Psoas muscle (tissue), 8 donors: ENCODE results near the gene WDR5. TPM values are rescaled to one million over a fixed set of nuclear protein-coding genes. Genes with fewer than 3 reads are reported as not detected.

Experiments
- ATAC-seq, 4 donors: fragments of 200-7000 bp; cut with Tn5 transposase; one replicate each; pipeline ENCODE4 v1.9.1; 2020; ENCODE audit warnings: moderate library complexity in 3 of 4, mild to moderate bottlenecking in 2 of 4
- DNase-seq, 2 donors: peaks; one replicate each; pipeline ENCODE4 v3.0.0-alpha.2; 2020
- H3K27ac ChIP-seq: fragments of 200-600 bp; one replicate; pipeline ENCODE4 v1.8.0; 2022
- H3K27me3 ChIP-seq, 3 donors: fragments of 200-600 bp in 1 of 3; one replicate each; pipeline versions ENCODE4 v1.6.1 to v1.8.0; 2013 to 2022; ENCODE audit warnings: low read length in 2 of 3, mild to moderate bottlenecking in 2 of 3, moderate library complexity in 1 of 3; ENCODE audit not compliant: insufficient read depth in 3 of 3
- H3K36me3 ChIP-seq, 2 donors: fragments of 200-600 bp in 1 of 2; one replicate each; pipeline versions ENCODE4 v1.6.1 to v1.8.0; 2013 to 2022; ENCODE audit warnings: low read depth in 1 of 2, mild to moderate bottlenecking in 1 of 2, moderate library complexity in 1 of 2; ENCODE audit not compliant: insufficient read depth in 1 of 2
- H3K4me1 ChIP-seq: fragments of 200-600 bp; one replicate; pipeline ENCODE4 v1.8.0; 2022
- H3K4me3 ChIP-seq: fragments of 200-600 bp; one replicate; pipeline ENCODE4 v1.8.0; 2022; ENCODE audit warnings: mild to moderate bottlenecking
- H3K9me3 ChIP-seq: fragments of 200-600 bp; one replicate; pipeline ENCODE4 v1.8.0; 2022
- WGBS, 3 donors: extraction: QIAGEN DNeasy Blood & Tissue Kit; methylation state at CpG; one replicate each; pipeline versions ENCODE4 v1.1.6 to v1.1.7; 2013; 5-methylcytosine and 5-hydroxymethylcytosine counted together
- intact Hi-C, 2 donors: fragments of 100-400 bp; cut with DNase I; formaldehyde crosslinking; loops; one replicate each; pipeline versions ENCODE4 v1.11.0 to v1.14.2; 2022
- polyA plus RNA-seq, 3 donors: library from polyadenylated mRNA; stranded (reverse); fragments of 200-250 nt; gene quantifications; one replicate each; pipeline ENCODE4 v1.2.3, GENCODE V29; 2013
- total RNA-seq, 4 donors: library from RNA; stranded (reverse); fragmentation: NEBNext Ultra II Directional in 2 of 4; extraction: Animal tissue kit (Norgen Biotek cat#: 25700) in 2 of 4; gene quantifications; one replicate each; pipeline versions ENCODE4 v1.2.1 to v1.2.4, GENCODE V29; 2021 to 2023
- TF ChIP-seq, protein P1 (sequence below): fragments of 200-600 bp; IDR thresholded peaks from one replicate; pipeline ENCODE4 v1.8.0; 2022; ENCODE audit warnings: antibody characterized with exemption
- donor health status: healthy with polysubstance abuse.
- donor health status: DM: no; HTN: no; CAD: no; lungs with moderate emphysema.
- donor health status: Bipolar disorder and iron deficiency.
- donor health status: healthy.
- donor health status: DM: yes; HTN: yes; CAD: no.
- donor health status: DM: no; HTN: no; CAD: no.
- donor health status: DM: no; HTN: no; CAD: no.
- donor health status: DM: yes; HTN: yes; CAD: no.

The WDR5 gene
- total and polyA plus RNA-seq, 7 donors: 21.4 to 52.0 (median 30.1) TPM

DNA sequence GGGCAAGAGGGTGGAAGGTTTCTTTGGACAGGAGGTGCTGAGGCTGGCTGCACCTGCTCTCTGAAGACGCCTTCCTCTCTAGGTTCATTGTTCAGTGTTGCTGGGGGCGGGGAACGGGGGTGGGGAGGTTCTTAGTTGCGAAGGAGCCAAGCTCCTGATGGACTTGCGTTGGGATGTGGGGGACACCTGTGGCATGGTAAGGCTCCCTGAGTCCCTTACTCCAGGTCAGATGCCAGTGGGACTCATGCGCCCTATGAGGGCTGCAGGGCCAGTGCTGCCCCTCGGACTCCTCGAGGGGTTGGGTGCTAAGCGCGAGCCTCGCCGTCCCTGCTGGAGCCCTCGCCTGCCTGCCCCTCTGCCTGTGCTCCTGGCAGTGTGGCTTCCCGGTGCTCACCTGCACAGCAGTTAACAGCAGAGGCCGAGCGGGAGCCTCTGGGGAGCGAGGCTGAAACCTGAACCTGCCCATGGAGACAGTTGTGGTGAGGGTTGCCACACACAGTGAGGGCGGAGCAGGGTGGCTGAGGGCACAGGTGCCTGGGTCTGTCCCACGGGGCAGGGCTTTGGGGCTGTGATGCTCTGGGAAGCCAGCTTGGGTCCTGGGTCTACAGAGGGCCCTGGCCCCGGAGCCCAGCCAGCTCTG is 23.0 kb downstream of the WDR5 start:
- no peak overlapping the region for H3K27ac ChIP-seq
- peaks cover 10% of the 10 kb centered on the region for H3K4me1 ChIP-seq
- no peaks in the 10 kb centered on the region for H3K27me3 ChIP-seq
- H3K9me3 ChIP-seq: no peaks in the 10 kb centered on the region
- intact Hi-C loops: no loop called here
- ATAC-seq: no peak
- peaks cover 16 to 59% of the 10 kb centered on the region in 2 donors for H3K36me3 ChIP-seq
- WGBS, 3 donors: 87% methylated on average over 19 to 20 of the region's 20 CpGs
- TF ChIP-seq, protein P1, sequence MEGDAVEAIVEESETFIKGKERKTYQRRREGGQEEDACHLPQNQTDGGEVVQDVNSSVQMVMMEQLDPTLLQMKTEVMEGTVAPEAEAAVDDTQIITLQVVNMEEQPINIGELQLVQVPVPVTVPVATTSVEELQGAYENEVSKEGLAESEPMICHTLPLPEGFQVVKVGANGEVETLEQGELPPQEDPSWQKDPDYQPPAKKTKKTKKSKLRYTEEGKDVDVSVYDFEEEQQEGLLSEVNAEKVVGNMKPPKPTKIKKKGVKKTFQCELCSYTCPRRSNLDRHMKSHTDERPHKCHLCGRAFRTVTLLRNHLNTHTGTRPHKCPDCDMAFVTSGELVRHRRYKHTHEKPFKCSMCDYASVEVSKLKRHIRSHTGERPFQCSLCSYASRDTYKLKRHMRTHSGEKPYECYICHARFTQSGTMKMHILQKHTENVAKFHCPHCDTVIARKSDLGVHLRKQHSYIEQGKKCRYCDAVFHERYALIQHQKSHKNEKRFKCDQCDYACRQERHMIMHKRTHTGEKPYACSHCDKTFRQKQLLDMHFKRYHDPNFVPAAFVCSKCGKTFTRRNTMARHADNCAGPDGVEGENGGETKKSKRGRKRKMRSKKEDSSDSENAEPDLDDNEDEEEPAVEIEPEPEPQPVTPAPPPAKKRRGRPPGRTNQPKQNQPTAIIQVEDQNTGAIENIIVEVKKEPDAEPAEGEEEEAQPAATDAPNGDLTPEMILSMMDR: no peak
- no peak for DNase-seq
- no peak overlapping the region for H3K4me3 ChIP-seq

DNA sequence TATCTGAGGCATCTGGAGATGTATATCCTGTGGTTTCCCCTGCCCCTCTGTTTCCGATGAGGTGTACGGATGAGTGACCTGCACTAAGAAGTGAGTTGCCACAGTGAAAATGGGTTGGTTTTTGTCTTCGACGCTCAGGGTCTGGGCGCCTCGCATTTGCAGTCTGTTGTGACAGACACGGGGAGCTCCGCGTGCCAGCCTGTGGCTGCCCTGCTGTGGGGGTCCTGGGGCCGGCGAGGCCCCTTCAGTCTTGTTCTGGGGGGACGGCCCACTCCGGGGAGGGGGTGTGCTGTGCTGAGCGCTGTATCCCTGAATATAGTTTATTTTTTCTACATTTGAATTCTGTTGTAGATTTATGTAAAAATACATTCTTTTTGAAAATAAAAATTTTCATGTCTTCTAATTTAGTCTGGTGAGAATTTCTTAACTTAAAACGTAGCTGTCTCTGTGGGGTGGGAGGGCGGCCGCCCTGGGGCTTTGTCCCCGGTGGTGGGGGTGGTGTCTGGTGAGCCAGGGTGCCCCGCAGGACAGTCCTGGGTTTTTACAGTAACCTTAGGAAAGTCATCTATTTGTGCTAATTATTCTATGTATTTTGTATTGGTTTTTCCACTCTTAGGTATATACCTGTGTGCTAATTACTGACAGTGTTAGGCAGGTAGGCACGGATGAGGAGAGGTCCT is 23.8 kb downstream of the WDR5 start:
- ATAC-seq: no peak
- intact Hi-C loops: loop anchor here in 1 of 2 donors (2.0 kb wide), 1 partner anchor 21 kb away; no protein-coding TSS in a partner anchor
- Histone ChIP-seq H3K4me3 (no peak overlapping the region), H3K9me3 (no peaks in the 10 kb centered on the region), H3K27me3 (no peaks in the 10 kb centered on the region), H3K4me1 (peaks cover 10% of the 10 kb centered on the region), H3K27ac (no peak overlapping the region), H3K36me3 (peaks cover 13 to 50% of the 10 kb centered on the region in 2 donors)
- no peak for DNase-seq
- WGBS, 3 donors: 86 to 92% (median 86%) methylated on average over 20 of the region's 20 CpGs
- TF ChIP-seq, protein P1: no peak

DNA sequence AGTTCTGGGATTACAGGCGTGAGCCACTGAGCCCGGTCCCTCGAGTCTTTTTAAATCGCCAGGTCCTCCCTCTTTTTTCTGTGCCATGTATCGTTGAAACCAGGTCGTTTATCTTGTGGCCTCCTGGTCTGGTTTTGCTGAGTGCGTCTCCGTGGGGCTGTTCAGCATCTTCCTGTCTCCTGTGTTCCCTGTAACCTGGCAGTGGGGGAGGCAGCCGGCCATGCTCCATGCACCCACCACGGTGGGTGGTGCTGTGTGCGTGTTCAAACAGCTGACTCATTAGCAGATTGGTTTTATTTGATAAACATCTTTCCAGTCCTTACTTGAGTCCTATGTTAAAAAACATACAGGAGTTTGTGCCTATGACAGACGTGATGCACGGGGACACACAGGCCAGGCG is 25.8 kb downstream of the WDR5 start:
- ATAC-seq (no peak), DNase-seq (no peak)
- Histone ChIP-seq H3K27ac (no peak overlapping the region), H3K4me3 (no peak overlapping the region), H3K36me3 (peaks cover 7 to 31% of the 10 kb centered on the region in 2 donors), H3K9me3 (no peaks in the 10 kb centered on the region), H3K4me1 (peaks cover 10% of the 10 kb centered on the region), H3K27me3 (no peaks in the 10 kb centered on the region)
- TF ChIP-seq, protein P1: no peak
- intact Hi-C loops: loop anchor here in 1 of 2 donors (2.0 kb wide), 1 partner anchor 23 kb away; no protein-coding TSS in a partner anchor
- 86 to 90% (median 86%) methylated on average over 14 of the region's 14 CpGs for WGBS, 3 donors

DNA sequence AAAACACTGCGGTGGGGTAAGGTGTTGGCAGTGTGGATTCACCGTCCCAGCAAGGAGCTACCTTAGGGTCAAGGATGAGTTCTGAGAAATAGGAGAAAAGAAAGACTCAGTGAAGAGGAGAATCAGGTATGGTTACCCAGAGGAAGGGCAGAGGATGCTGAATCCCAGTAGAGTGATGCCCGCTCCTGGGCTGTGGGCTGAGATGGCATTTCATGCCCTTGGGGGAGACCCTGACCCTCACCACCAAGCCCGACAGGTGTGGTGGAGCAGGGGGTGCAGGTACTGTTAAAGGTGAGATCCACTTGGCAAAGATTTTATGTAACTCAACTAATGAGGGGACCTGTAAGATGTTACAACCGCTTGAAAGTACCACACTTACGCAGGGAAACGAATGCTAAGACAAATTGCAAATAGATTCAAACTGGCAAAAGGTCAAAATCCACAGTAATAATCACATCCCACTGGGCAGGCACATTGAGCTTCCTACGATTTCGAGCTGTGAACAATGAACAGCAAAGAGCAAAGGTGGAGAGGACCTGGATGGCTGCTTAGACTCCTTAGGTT is 26.4 kb downstream of the WDR5 start:
- H3K9me3 ChIP-seq: no peaks in the 10 kb centered on the region
- intact Hi-C loops: no loop called here
- H3K4me3 ChIP-seq: no peak overlapping the region
- peaks cover 7 to 24% of the 10 kb centered on the region in 2 donors for H3K36me3 ChIP-seq
- peaks cover 10% of the 10 kb centered on the region for H3K4me1 ChIP-seq
- 95 to 97% (median 96%) methylated on average over 9 of the region's 9 CpGs for WGBS, 3 donors
- TF ChIP-seq, protein P1: no peak
- ATAC-seq (no peak), DNase-seq (no peak)
- H3K27me3 ChIP-seq: no peaks in the 10 kb centered on the region
- H3K27ac ChIP-seq: no peak overlapping the region
